Measurements from ENCODE around the gene KCNQ5. TPM values are rescaled to one million over a fixed set of nuclear protein-coding genes. Genes with fewer than 3 reads are reported as not detected.

KCNQ5 gene
- total and polyA plus RNA-seq, 2 of the 8 experiments (the other 6 are each of a cell fraction or from before 2014, with no cell fraction given), result 0.83 to 1.2 TPM

GRCh38 chr6:72709431-72709830 is 87.6 kb downstream of the KCNQ5 start (continued):
- TF ChIP-seq EP300 (IDR thresholded peaks at IDR 0.05; ENCODE audit: borderline replicate concordance in 1 of 2, low read depth in 2 of 2, low read length in 2 of 2) (no peak), SIRT6 (IDR thresholded peaks at IDR 0.05; ENCODE audit: low read length) (no peak), NRF1 (IDR thresholded peaks at IDR 0.05; ENCODE audit: low read depth, low read length) (no peak), TAF7 (optimal IDR thresholded peaks at IDR 0.05; ENCODE audit: borderline replicate concordance, low read depth, low read length) (no peak)

Data from H1 (cell line).